Airway epithelial cell (primary cell): ENCODE data around the gene LURAP1L. TPM values are rescaled to one million over a fixed set of nuclear protein-coding genes. Genes with fewer than 3 reads are reported as not detected.

Experiments
- total RNA-seq: library from RNA; depleted of rRNA; stranded (reverse); fragments of >200 nt; gene quantifications from 2 replicates; pipeline ENCODE4 v1.2.3, GENCODE V29; 2015

The LURAP1L gene
- total RNA-seq: 10.5 and 12.1 TPM in 2 replicates

GRCh38 chr9:12774861-12775678 is at the start of gene LURAP1L:
LURAP1L (plus strand) TSS chr9:12775020; CDS start chr9:12775716, 696 bp downstream.

Other genes starting within 250 kb of the LURAP1L start
- gene TYRP1, start 81.6 kb upstream of the LURAP1L start, total RNA-seq: not detected in 2 replicates